Epidermal melanocyte (primary cell): ENCODE measurements around the gene CCDC201.
"Not testable (repeated sequence)": the region's sequence is repeated elsewhere in the genome, so short reads cannot be mapped to it uniquely, and the experiment has no call there.

Source experiments
- DNase-seq: peaks from one replicate; pipeline ENCODE4 v3.0.0; 2011; ENCODE audit warnings: low spot score; ENCODE audit not compliant: insufficient read length

The CCDC201 gene

DNA sequence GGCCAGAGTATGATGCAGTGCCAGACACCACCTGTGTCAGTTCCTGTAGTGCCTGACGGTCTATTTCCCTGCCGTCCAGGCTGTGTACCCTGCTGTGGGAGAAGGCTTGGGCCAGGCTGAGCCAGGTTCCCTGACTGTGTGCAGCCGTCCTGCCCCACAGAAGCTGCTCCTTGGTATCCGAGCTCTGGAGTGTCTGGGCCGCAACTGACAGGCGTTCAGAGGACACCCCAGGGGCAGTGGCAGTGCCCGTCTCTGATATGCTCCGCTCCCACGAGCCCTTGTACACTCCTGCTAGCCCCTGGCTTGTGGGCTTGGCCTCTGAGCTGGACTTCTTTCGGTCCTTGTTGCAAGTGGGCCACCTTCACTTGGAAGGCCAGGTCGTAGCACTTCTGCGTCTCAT is 55.0 kb downstream of the CCDC201 start:
- DNase-seq = not testable (repeated sequence)

GRCh38 chr7:45817016-45817415 is 55.9 kb downstream of the CCDC201 start:
- not testable (repeated sequence) for DNase-seq

- DNase-seq = not testable (repeated sequence)
Measured at GRCh38 chr7:45814216-45815118, 58.4 kb downstream of the CCDC201 start.

DNA sequence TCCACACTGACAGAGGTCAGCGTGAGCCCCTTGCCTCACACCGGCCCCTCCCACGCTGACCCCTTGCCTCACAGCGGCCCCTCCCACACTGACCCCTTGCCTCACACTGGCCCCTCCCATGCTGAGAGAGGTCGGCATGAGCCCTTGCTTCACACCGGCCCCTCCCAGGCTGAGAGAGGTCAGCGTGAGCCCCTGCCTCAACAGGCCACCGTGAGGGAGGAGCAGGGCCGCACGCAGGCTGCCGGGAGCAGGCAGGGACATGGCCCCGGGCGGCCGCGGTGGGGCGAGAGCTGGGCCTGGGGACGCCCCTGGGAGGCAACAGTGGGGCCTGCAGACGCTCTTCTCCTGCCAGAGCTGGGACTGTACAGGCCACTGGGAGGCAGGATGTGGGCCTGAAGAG is 59.1 kb downstream of the CCDC201 start:
- DNase-seq = not testable (repeated sequence)

- no peak for DNase-seq
Measured at GRCh38 chr7:45812946-45813345, 59.9 kb downstream of the CCDC201 start.

GRCh38 chr7:45811652-45812234 is 61.1 kb downstream of the CCDC201 start:
- DNase-seq = not testable (repeated sequence)

GRCh38 chr7:45810451-45811005 is 62.4 kb downstream of the CCDC201 start:
- DNase-seq = not testable (repeated sequence)
